Retinal pigment epithelial cell (primary cell): ENCODE measurements around the gene PDIA3.
A peak's percentile ranks its signal among the peaks of the same experiment; 100 is the strongest.
"Not testable (repeated sequence)": the region's sequence is repeated elsewhere in the genome, so short reads cannot be mapped to it uniquely, and the experiment has no call there.

Experiments used
- DNase-seq: peaks from one replicate; pipeline ENCODE4 v3.0.0-alpha.2; 2010; ENCODE audit warnings: low read depth
- H3K4me3 ChIP-seq: 2 replicates; pipeline ENCODE4 v1.5.1; 2011; ENCODE audit warnings: mild to moderate bottlenecking, low read length, control low read depth, moderate library complexity
- TF ChIP-seq, protein P1 (sequence below): conservative IDR thresholded peaks from 2 replicates; pipeline ENCODE4 v1.5.1; 2011; ENCODE audit warnings: low read depth, low read length, control low read depth, inconsistent platforms

Gene PDIA3

GRCh38 chr15:43800286-43801141 lies 54.3 kb downstream of the PDIA3 start, which contains the start of gene HYPK:
HYPK (plus strand) TSS chr15:43800599; CDS start chr15:43800623, 24 bp downstream.
- TF ChIP-seq, protein P1, sequence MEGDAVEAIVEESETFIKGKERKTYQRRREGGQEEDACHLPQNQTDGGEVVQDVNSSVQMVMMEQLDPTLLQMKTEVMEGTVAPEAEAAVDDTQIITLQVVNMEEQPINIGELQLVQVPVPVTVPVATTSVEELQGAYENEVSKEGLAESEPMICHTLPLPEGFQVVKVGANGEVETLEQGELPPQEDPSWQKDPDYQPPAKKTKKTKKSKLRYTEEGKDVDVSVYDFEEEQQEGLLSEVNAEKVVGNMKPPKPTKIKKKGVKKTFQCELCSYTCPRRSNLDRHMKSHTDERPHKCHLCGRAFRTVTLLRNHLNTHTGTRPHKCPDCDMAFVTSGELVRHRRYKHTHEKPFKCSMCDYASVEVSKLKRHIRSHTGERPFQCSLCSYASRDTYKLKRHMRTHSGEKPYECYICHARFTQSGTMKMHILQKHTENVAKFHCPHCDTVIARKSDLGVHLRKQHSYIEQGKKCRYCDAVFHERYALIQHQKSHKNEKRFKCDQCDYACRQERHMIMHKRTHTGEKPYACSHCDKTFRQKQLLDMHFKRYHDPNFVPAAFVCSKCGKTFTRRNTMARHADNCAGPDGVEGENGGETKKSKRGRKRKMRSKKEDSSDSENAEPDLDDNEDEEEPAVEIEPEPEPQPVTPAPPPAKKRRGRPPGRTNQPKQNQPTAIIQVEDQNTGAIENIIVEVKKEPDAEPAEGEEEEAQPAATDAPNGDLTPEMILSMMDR, result no peak
- DNase-seq, result peak; percentile 60
- peak within 1 kb of the TSS; percentile 94 for H3K4me3 ChIP-seq

GRCh38 chr15:43802676-43803075 lies 56.4 kb downstream of the PDIA3 start:
- not testable (repeated sequence) for H3K4me3 ChIP-seq, DNase-seq

GRCh38 chr15:43808435-43808950 lies 62.3 kb downstream of the PDIA3 start:
- no peak overlapping the region for H3K4me3 ChIP-seq
- DNase-seq, result no peak
- TF ChIP-seq, protein P1, result no peak

DNA sequence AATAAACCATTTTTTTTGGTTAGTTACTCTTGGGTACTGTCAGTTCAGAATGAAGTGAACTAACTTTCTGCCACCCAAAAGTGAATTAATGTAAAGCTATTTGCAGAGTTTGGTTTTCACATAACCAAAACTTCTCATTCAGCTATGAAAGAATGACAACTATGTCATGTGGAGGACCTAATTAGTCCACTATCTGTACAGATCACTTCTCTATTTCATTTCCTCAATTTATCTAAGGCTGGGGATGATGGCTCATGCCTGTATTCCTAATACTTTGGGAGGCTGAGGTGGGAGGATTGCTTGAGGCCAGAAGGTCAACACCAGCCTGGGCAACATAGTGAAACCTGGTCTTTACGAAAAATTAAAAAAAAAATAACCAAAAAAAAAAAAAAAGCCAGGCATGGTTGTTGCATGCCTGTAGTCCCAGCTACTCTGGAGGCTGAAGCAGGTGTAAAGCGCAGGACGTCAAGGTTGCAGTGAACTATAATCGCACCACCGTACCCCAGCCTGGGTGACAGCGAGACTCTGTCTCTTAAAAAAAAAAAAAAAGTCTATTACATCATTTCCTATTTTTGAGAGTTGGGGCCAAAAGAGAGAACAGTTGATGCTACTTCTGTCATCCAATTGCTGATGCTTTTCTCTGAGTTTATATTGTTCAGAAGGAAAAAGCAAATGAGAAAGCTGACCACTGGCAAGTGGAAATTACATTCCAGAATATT lies 62.9 kb downstream of the PDIA3 start:
- DNase-seq, result no peak
- no peak overlapping the region for H3K4me3 ChIP-seq
- TF ChIP-seq, protein P1, result no peak

GRCh38 chr15:43815064-43815463 lies 68.8 kb downstream of the PDIA3 start:
- not testable (repeated sequence) for H3K4me3 ChIP-seq, DNase-seq

DNA sequence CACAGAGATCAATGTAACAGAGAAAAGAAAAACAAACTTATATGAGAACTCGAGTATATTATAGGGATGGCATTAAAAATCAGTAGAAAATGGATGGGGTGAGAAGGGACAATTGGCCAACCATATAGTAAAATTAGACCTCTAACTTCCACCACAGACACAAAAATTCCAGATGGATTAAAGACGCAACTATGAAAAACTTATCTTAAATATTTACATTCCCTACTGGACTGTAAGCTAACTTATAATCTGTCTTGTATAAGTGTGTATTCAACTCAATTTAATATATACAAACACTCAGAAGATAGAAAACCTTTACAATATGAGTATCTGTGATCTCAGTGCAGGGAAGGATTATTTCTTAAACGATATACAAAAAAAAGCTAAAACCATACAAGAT lies 75.3 kb downstream of the PDIA3 start:
- no peak for DNase-seq
- no peak overlapping the region for H3K4me3 ChIP-seq
- TF ChIP-seq, protein P1, result no peak
